IPS-18c (cell line): ENCODE results near the gene CCR7.
"Not testable (repeated sequence)": the region's sequence is repeated elsewhere in the genome, so short reads cannot be mapped to it uniquely, and the experiment has no call there.

Experiments used
- H3K4me3 ChIP-seq: 2 replicates; pipeline ENCODE4 v1.7.0; 2013; ENCODE audit warnings: low read depth, mild to moderate bottlenecking, low read length, moderate library complexity; ENCODE audit not compliant: insufficient read depth
- H3K9me3 ChIP-seq: one replicate; pipeline ENCODE4 v1.6.1; 2013; ENCODE audit warnings: mild to moderate bottlenecking, low read length, moderate library complexity; ENCODE audit not compliant: control insufficient read depth, insufficient read depth

Gene CCR7

GRCh38 chr17:40598619-40599467 lies 33.6 kb upstream of the CCR7 start:
- H3K4me3 ChIP-seq = no peak overlapping the region
- no peaks in the 10 kb centered on the region for H3K9me3 ChIP-seq

- Histone ChIP-seq H3K9me3 (no peaks in the 10 kb centered on the region), H3K4me3 (no peak overlapping the region)
Measured at GRCh38 chr17:40598301-40598618, 33.0 kb upstream of the CCR7 start.

- Histone ChIP-seq H3K4me3 (no peak overlapping the region), H3K9me3 (no peaks in the 10 kb centered on the region)
Measured at GRCh38 chr17:40597556-40598300, 32.5 kb upstream of the CCR7 start.

DNA sequence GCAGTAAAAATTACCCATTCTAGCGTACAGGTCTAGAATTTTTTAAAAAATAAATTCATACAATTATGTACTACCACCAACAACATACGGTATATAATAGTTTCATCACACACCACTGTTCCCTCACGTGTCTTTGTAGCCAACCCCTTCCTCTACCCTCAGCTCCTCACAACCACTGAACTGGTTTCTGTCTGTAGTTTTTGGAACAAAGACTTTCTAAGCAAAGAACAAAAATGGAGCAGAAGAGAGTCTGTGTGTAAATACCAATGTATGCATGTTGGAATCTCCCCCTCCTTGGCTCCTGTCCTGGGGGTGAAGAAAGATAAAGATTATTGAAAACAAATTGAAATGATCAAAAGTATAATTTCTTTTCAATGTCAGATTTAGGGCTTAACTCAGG lies 31.9 kb upstream of the CCR7 start:
- Histone ChIP-seq H3K9me3 (no peaks in the 10 kb centered on the region), H3K4me3 (no peak overlapping the region)

DNA sequence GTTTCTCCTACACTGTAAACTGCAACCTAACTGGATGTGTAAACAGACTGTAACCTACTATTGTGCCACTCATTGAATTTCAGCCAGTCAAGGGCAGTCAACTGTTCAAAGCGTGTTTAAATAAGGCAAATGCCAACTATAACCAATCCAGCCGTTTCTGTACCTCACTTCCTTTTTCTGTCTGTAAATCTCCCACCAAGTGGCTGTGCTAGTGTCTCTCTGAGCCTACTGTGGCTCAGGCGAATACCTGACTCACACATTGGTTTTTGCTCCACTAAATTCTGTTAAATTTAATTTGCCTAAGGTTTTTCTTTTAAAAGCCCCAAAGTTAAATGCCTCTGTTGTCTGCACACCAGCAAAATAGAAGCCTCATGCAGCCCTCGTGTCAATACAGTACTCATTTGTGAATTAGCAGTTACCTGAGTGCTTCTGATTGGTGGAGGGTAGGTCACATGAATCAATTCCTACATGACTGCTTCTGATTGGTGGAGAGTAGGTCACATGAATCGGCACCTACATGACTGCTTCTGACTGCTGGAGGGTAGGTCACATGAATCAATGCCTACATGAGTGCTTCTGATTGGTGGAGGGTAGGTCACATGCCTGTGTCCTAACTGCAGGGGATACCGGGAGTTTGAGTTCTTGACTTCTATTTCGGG lies 31.1 kb upstream of the CCR7 start:
- Histone ChIP-seq H3K4me3 (no peak overlapping the region), H3K9me3 (no peaks in the 10 kb centered on the region)

GRCh38 chr17:40590742-40591141 lies 25.5 kb upstream of the CCR7 start:
- no peaks in the 10 kb centered on the region for H3K9me3 ChIP-seq
- no peak overlapping the region for H3K4me3 ChIP-seq

- Histone ChIP-seq H3K4me3 (no peak overlapping the region), H3K9me3 (no peaks in the 10 kb centered on the region)
Measured at GRCh38 chr17:40588552-40588951, 23.3 kb upstream of the CCR7 start.

DNA sequence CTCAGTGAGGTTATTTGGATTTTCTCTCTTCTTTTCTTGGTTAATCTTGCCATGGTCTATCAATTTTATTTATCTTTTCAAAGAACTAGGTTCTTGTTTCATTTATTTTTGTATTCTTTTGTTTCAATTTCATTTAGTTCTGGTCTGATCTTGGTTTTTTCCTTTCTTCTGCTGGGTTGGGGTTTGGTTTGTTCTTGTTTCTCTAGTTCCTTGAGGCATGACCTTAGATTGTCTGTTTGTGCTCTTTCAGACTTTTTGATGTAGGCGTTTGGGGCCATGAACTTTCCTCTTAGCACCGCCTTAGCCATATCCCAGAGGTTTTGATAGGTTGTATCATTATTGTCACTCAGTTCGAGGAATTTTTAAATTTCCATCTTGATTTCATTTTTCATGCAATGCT lies 21.0 kb upstream of the CCR7 start:
- not testable (repeated sequence) for H3K4me3 ChIP-seq, H3K9me3 ChIP-seq

DNA sequence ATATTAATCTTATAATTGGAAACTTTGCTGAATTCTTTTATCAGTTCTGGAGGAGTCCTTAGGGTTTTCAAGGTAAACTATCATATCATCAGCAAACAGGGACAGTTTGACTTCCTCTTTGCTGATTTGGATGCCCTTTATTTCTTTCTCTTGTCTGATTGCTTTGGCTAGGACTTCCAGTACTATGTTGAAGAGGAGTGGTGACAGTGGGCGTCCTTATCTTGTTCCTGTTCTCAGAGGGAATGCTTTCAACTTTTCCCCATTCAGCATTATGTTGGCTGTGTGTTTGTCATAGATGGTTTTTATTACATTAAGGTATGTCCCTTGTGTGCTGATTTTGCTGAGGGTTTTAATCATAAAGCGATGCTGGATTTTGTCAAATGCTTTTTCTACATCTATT lies 19.7 kb upstream of the CCR7 start:
- H3K9me3 ChIP-seq, H3K4me3 ChIP-seq: not testable (repeated sequence)

DNA sequence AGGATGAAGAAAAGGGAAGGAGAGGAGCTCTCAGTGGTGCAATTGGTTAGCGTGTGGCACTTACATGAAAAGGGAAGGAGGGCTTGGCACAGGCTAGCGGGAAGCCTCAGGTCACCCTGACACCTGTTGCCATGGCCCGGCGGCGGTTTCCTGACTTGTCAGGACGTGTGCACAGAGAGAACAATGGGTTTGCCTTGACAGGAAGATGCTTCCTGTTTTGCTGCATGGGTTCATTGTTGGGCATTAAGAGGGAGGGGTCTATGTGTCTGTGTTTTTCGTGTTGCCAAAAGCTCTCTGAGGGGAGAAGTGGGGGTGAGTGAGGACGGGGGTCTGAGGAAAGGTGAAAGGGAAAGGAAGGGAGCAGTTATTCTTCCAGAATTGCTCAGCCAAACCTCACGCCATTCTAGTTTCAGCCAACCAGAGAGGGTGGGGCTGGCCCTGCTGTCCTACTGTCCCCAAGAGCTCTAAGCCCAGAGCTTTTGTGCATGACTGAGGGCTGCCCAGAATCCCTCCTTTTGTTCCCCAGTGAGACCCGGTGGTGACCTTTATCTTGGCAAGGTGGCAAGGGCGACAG lies 17.1 kb upstream of the CCR7 start:
- H3K9me3 ChIP-seq = no peaks in the 10 kb centered on the region
- H3K4me3 ChIP-seq = no peak overlapping the region

DNA sequence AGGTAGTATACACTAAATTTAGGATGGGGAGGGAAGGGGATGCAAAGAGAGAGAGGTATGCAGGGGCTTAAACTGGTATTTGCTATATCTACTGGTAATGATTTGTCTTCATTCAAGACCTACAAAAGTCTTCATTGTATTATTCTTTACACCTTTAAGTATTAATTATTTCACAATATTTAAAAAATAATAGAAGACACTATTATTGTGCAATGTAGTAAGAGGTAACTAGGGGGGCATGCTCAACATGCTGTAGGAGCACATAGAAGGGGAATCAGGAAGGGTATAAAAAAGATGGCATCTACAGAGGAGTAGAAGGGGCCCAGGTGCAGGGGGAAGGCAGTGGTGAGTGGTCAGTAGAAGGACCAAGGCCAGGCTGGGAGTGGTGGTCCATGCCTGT lies 14.9 kb upstream of the CCR7 start:
- Histone ChIP-seq H3K9me3 (no peaks in the 10 kb centered on the region), H3K4me3 (no peak overlapping the region)

- Histone ChIP-seq H3K9me3 (no peaks in the 10 kb centered on the region), H3K4me3 (no peak overlapping the region)
Measured at GRCh38 chr17:40579471-40579870, 14.2 kb upstream of the CCR7 start.

GRCh38 chr17:40577611-40578065 lies 12.4 kb upstream of the CCR7 start:
- H3K9me3 ChIP-seq = no peaks in the 10 kb centered on the region
- no peak overlapping the region for H3K4me3 ChIP-seq

DNA sequence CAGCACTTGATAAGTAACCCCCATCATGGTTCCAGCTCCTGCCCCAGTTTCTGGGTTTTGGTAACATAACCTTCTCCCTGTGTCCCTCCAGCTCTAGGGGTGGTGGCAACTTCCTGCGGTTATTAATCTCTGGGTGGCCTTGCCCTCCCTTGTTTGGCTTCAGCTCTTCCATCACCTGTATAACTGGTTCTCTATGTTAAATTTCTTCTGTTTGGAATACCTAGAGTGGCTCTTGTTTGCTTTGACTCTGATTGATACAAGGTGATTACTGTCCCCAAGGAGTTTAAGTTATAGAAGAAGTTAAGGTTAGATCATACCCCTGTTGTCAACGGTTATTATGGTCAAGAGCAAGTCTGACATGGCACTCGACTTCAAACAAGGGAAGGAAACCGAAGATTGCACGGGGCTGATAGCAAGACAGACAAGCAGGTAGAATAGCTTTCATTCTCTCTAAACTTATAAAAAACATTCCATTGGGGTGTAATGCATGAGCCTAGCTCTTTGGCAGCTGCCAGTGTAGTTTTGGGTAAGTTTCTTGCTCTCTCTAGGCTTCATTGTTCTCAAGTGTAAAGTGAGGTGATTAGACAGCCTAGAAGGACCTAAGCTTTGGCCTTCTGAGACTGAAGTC lies 11.0 kb upstream of the CCR7 start:
- H3K4me3 ChIP-seq = no peak overlapping the region

GRCh38 chr17:40574292-40574691 lies 9.0 kb upstream of the CCR7 start:
- Histone ChIP-seq H3K4me3 (no peak overlapping the region), H3K9me3 (no peaks in the 10 kb centered on the region)

More for the DNA sequence above, 11.0 kb upstream of the CCR7 start:
- no peaks in the 10 kb centered on the region for H3K9me3 ChIP-seq

DNA sequence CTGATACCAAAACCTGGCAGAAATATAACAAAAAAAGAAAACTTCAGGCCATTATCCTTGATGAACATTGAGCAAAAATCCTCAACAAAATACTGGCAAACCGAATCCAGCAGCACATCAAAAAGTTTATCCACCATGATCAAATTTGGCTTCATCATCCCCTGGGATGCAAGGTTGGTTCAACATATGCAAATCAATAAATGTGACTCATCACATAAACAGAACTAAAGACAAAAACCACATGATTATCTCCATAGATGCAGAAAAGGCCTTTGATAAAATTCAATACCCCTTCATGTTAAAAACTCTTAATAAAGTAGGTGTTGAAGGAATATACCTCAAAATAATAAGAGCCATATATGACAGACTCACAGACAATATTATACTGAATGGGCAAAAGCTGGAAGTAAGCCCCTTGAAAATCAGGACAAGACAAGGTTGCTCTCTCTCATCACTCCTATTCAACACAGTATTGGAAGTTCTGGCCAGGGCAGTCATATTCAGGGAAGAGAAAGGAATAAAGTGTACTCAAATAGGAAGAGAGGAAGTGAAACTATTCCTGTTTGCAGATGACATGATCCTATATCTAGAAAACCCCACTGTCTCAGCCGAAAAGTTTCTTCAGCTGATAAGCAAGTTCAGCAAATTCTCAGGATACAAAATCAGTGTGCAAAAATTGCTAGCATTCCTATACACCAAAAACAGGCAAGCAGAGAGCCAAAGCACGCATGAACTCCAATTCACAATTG lies 7.1 kb upstream of the CCR7 start:
- H3K4me3 ChIP-seq, H3K9me3 ChIP-seq: not testable (repeated sequence)
